ENCODE data around the gene CDX4.

Gene CDX4, protein sequence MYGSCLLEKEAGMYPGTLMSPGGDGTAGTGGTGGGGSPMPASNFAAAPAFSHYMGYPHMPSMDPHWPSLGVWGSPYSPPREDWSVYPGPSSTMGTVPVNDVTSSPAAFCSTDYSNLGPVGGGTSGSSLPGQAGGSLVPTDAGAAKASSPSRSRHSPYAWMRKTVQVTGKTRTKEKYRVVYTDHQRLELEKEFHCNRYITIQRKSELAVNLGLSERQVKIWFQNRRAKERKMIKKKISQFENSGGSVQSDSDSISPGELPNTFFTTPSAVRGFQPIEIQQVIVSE

GRCh38 chrX:73446831-73447230 is at the start of gene CDX4:
Gene CDX4, plus strand, starts transcription at chrX:73447053. Its CDS starts 201 bp downstream, at chrX:73447254.
- no peak for TF ChIP-seq CTCF (IDR thresholded peaks at IDR 0.05)

GRCh38 chrX:73398185-73398914 is 48.5 kb upstream of the CDX4 start:
- TF ChIP-seq CTCF (IDR thresholded peaks at IDR 0.05), result no peak

DNA sequence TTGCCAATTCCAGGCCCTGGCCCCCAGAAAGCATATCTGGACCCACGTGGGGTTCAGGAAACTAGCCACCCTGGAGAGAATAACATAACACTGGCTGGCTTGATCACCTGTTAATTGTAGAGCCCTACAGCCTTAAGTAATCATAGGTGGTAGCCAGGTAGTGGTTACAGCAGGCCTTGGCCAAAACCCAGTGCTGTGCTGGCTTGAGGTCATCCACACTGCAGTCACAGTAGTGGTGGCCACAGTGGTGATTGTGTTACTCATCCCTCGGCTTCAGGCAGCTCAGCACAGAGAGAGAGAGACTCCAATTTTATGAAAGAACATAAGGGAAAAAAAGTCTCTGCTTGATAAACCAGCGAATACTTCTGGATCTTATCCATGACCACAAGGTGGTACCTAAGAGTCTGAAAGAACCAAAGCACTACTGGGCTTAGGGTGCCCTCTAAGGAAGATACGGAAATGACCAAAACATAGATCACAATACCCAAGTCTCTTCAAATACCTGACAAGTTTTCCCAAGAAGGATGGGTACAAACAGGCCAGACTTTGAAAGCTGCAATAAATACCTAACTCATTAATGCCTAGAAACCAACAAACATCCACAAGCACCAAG is 46.6 kb upstream of the CDX4 start:
- no peak for TF ChIP-seq CTCF (IDR thresholded peaks at IDR 0.05)

- TF ChIP-seq CTCF (IDR thresholded peaks at IDR 0.05), result no peak
Observed at GRCh38 chrX:73401591-73402266, 45.1 kb upstream of the CDX4 start.

- no peak for TF ChIP-seq CTCF (IDR thresholded peaks at IDR 0.05)
Observed at GRCh38 chrX:73412930-73413329, 33.9 kb upstream of the CDX4 start.

DNA sequence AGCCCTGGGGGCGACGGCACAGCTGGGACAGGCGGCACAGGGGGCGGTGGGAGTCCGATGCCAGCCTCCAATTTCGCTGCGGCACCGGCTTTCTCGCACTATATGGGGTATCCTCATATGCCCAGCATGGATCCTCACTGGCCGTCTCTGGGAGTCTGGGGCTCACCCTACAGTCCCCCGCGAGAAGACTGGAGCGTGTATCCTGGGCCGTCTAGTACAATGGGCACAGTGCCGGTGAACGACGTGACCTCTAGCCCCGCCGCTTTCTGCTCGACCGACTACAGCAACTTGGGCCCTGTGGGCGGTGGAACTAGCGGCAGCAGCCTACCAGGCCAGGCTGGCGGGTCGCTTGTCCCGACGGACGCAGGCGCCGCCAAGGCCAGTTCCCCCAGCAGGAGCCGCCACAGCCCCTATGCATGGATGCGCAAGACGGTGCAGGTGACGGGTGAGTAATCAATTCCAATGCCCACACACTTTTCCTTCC is 500 bp downstream of the CDX4 start:
- no peak for TF ChIP-seq CTCF (IDR thresholded peaks at IDR 0.05)

GRCh38 chrX:73448379-73448778 is 1.5 kb downstream of the CDX4 start:
- TF ChIP-seq CTCF (IDR thresholded peaks at IDR 0.05), result no peak
